ENCODE measurements around the gene GAB3. TPM values are rescaled to one million over a fixed set of nuclear protein-coding genes. Genes with fewer than 3 reads are reported as not detected.
A peak's percentile ranks its signal among the peaks of the same experiment; 100 is the strongest.
"Not testable (repeated sequence)": the region's sequence is repeated elsewhere in the genome, so short reads cannot be mapped to it uniquely, and the experiment has no call there.

Gene GAB3
- total and polyA plus RNA-seq, 9 of the 15 experiments (the other 6 are each of a cell fraction or from before 2014, with no cell fraction given) = 16.1 to 31.4 (median 20.2) TPM

DNA sequence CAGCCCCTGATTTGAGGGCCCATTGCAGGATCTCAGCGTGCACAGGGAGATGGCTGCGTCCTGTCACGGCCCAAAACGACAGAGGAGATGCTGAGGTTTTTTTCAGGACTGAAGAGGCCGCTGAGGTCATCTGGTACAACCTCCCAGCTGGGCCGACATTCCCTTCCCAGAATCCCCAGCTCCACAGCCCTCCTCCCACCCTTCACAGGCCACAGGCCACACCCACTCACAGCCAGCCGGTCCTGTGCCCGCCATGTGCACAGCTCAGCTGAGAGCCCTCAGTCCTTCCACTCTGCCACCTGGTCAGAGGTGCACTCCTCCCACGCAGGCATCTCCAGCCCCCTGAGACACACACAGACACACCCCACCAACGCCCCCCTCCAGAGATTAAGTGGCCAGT, 109.1 kb downstream of the GAB3 start:
- no CpG with 5 or more reads among the region's 10 CpGs for WGBS (ENCODE audit: insufficient coverage, low coverage, missing lambda C conversion rate)
- H3K27ac ChIP-seq (ENCODE audit: extremely low read depth, low read depth, low read length); intact Hi-C loops (cut with micrococcal nuclease); FAIRE-seq; H3K9me1 ChIP-seq (ENCODE audit: control insufficient read depth, insufficient read depth, low read length); H4K20me1 ChIP-seq (replicated peaks; ENCODE audit: control insufficient read depth, insufficient read depth, low read length); H3K4me2 ChIP-seq (ENCODE audit: insufficient read depth, low read length); DNase-seq (ENCODE audit: extremely low read depth in 1 of 4, low spot score in 3 of 4); H3K36me3 ChIP-seq (ENCODE audit: control insufficient read depth, insufficient read depth, low read length); H3K4me1 ChIP-seq (replicated peaks in 1 of 2; ENCODE audit: control insufficient read depth in 2 of 2, insufficient read depth in 2 of 2, low read length in 2 of 2); in situ Hi-C loops (cut with MboI); CTCF ChIA-PET (ENCODE audit: low intra/inter-chr PET ratio); POLR2A ChIA-PET; H3K79me2 ChIP-seq (ENCODE audit: control insufficient read depth, insufficient read depth, low read length); H3K9me3 ChIP-seq (replicated peaks; ENCODE audit: control insufficient read depth, insufficient read depth, low read depth, low read length); H2AFZ ChIP-seq (ENCODE audit: low read depth, low read length); BruUV-seq (replicated peaks); H3K4me3 ChIP-seq; H3K27me3 ChIP-seq (ENCODE audit: control insufficient read depth in 2 of 2, insufficient read depth in 2 of 2, low read length in 2 of 2); H3K9ac ChIP-seq (ENCODE audit: insufficient read depth in 1 of 2, low read depth in 2 of 2, low read length in 2 of 2): not testable (repeated sequence)
- peak; percentile 85 for ATAC-seq

DNA sequence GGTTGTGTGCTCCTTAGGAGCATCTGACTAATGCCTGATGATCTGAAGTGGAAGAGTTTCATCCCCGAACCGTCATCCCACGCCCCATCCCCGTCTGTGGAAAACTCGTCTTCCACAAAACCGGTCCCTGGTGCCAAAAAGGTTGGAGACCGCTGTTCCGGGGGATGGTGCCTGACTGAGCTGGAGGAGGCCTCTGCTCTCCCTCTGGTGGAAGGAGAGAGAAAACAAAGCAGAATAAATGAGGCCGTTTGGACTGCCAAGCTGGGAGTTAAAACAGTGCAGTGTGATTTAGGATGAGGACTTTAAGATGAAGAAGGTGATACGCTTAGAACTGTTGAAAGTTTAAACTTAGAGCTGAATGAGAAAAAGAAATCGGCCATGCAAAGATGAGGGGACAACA, 117.2 kb downstream of the GAB3 start:
- intact Hi-C loops (cut with micrococcal nuclease); H3K27me3 ChIP-seq (ENCODE audit: control insufficient read depth in 2 of 2, insufficient read depth in 2 of 2, low read length in 2 of 2); H2AFZ ChIP-seq (ENCODE audit: low read depth, low read length); FAIRE-seq; H3K27ac ChIP-seq (ENCODE audit: extremely low read depth, low read depth, low read length); H3K9me1 ChIP-seq (ENCODE audit: control insufficient read depth, insufficient read depth, low read length); H3K9me3 ChIP-seq (replicated peaks; ENCODE audit: control insufficient read depth, insufficient read depth, low read depth, low read length); CTCF ChIA-PET (ENCODE audit: low intra/inter-chr PET ratio); H3K4me1 ChIP-seq (replicated peaks in 1 of 2; ENCODE audit: control insufficient read depth in 2 of 2, insufficient read depth in 2 of 2, low read length in 2 of 2); H3K4me3 ChIP-seq; H4K20me1 ChIP-seq (replicated peaks; ENCODE audit: control insufficient read depth, insufficient read depth, low read length); BruUV-seq (replicated peaks); DNase-seq (ENCODE audit: extremely low read depth in 1 of 4, low spot score in 3 of 4); H3K9ac ChIP-seq (ENCODE audit: insufficient read depth in 1 of 2, low read depth in 2 of 2, low read length in 2 of 2); H3K4me2 ChIP-seq (ENCODE audit: insufficient read depth, low read length); in situ Hi-C loops (cut with MboI); POLR2A ChIA-PET; H3K79me2 ChIP-seq (ENCODE audit: control insufficient read depth, insufficient read depth, low read length); H3K36me3 ChIP-seq (ENCODE audit: control insufficient read depth, insufficient read depth, low read length): not testable (repeated sequence)
- WGBS (ENCODE audit: insufficient coverage, low coverage, missing lambda C conversion rate) = no CpG with 5 or more reads among the region's 11 CpGs
- peak; percentile 64 for ATAC-seq

DNA sequence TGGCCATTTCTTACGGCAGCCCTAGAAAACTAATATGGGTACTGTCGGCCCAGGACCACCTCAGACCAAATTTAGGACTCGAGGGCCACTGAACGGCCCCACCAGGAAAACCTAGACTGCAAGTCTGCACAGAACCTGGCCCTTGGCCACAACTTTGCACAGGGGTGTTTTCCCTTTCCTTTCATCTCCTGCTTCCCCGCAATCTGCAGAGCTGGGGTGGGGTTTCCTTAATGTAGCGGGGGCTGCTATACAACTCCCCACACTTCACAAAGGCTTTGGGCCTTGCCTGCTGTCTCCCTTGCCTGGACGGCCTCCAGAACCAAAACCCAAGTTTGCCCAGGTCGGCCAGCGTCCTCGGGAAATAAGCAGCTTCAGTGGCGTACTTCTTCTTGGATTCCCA, 119.9 kb downstream of the GAB3 start:
- CTCF ChIA-PET (ENCODE audit: low intra/inter-chr PET ratio); H3K27me3 ChIP-seq (ENCODE audit: control insufficient read depth in 2 of 2, insufficient read depth in 2 of 2, low read length in 2 of 2); FAIRE-seq; DNase-seq (ENCODE audit: extremely low read depth in 1 of 4, low spot score in 3 of 4); intact Hi-C loops (cut with micrococcal nuclease); H3K4me1 ChIP-seq (replicated peaks in 1 of 2; ENCODE audit: control insufficient read depth in 2 of 2, insufficient read depth in 2 of 2, low read length in 2 of 2); H3K9me1 ChIP-seq (ENCODE audit: control insufficient read depth, insufficient read depth, low read length); H3K9me3 ChIP-seq (replicated peaks; ENCODE audit: control insufficient read depth, insufficient read depth, low read depth, low read length); BruUV-seq (replicated peaks); H3K4me2 ChIP-seq (ENCODE audit: insufficient read depth, low read length); H2AFZ ChIP-seq (ENCODE audit: low read depth, low read length); H3K79me2 ChIP-seq (ENCODE audit: control insufficient read depth, insufficient read depth, low read length); H3K9ac ChIP-seq (ENCODE audit: insufficient read depth in 1 of 2, low read depth in 2 of 2, low read length in 2 of 2); H4K20me1 ChIP-seq (replicated peaks; ENCODE audit: control insufficient read depth, insufficient read depth, low read length); H3K4me3 ChIP-seq; ATAC-seq; POLR2A ChIA-PET; H3K27ac ChIP-seq (ENCODE audit: extremely low read depth, low read depth, low read length); in situ Hi-C loops (cut with MboI); H3K36me3 ChIP-seq (ENCODE audit: control insufficient read depth, insufficient read depth, low read length): not testable (repeated sequence)
- no CpG with 5 or more reads among the region's 11 CpGs for WGBS (ENCODE audit: insufficient coverage, low coverage, missing lambda C conversion rate)

DNA sequence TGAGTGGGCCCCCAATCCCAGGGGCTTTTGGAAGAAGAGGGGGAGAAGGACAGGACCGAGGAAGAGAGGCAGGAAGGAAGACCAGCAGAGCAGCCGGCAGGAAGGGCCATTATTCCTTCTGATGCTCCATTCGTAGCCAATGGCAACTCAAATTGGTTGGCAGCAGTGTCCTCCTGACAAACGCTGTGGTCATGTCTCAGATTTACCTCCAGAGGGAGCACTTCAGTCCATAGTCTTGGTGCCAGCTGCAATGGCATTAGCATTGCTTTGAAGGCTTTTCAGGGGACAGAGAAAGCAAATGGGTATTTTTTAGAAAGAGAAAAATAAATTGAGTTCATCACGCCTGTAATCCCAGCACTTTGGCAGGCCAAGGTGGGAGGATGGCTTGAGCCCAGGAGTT, 121.9 kb downstream of the GAB3 start:
- intact Hi-C loops (cut with micrococcal nuclease); H3K4me3 ChIP-seq; BruUV-seq (replicated peaks); H4K20me1 ChIP-seq (replicated peaks; ENCODE audit: control insufficient read depth, insufficient read depth, low read length); H3K9me1 ChIP-seq (ENCODE audit: control insufficient read depth, insufficient read depth, low read length); H3K79me2 ChIP-seq (ENCODE audit: control insufficient read depth, insufficient read depth, low read length); H3K36me3 ChIP-seq (ENCODE audit: control insufficient read depth, insufficient read depth, low read length); H2AFZ ChIP-seq (ENCODE audit: low read depth, low read length); in situ Hi-C loops (cut with MboI); H3K4me1 ChIP-seq (replicated peaks in 1 of 2; ENCODE audit: control insufficient read depth in 2 of 2, insufficient read depth in 2 of 2, low read length in 2 of 2); H3K27me3 ChIP-seq (ENCODE audit: control insufficient read depth in 2 of 2, insufficient read depth in 2 of 2, low read length in 2 of 2); H3K4me2 ChIP-seq (ENCODE audit: insufficient read depth, low read length); H3K27ac ChIP-seq (ENCODE audit: extremely low read depth, low read depth, low read length); DNase-seq (ENCODE audit: extremely low read depth in 1 of 4, low spot score in 3 of 4); POLR2A ChIA-PET; FAIRE-seq; CTCF ChIA-PET (ENCODE audit: low intra/inter-chr PET ratio); H3K9me3 ChIP-seq (replicated peaks; ENCODE audit: control insufficient read depth, insufficient read depth, low read depth, low read length); H3K9ac ChIP-seq (ENCODE audit: insufficient read depth in 1 of 2, low read depth in 2 of 2, low read length in 2 of 2): not testable (repeated sequence)
- WGBS (ENCODE audit: insufficient coverage, low coverage, missing lambda C conversion rate) = no CpG with 5 or more reads among the region's 5 CpGs
- ATAC-seq = peak; percentile 84

Data from K562 (cell line).